Measurements from ENCODE around the gene ANKS1A. TPM values are rescaled to one million over a fixed set of nuclear protein-coding genes. Genes with fewer than 3 reads are reported as not detected.

ANKS1A gene
- total RNA-seq, 3 donors from 2014 or later: 30.0 to 62.4 (median 33.3) TPM

- no peak for TF ChIP-seq CTCF (IDR thresholded peaks at IDR 0.05)
- H3K4me1 ChIP-seq (ENCODE audit: low read depth): peaks cover 4% of the 10 kb centered on the region
- intact Hi-C loops (cut with DNase I, micrococcal nuclease): no loop called here
- no peak overlapping the region for H3K4me3 ChIP-seq
- ATAC-seq: no peak
- H3K9me3 ChIP-seq: no peaks in the 10 kb centered on the region
- no peak for DNase-seq
- H3K36me3 ChIP-seq (ENCODE audit: low read depth): no peaks in the 10 kb centered on the region
These were observed 52.4 kb downstream of the ANKS1A start for GRCh38 chr6:34941421-34941820.

- ATAC-seq (no peak), DNase-seq (no peak)
- no peaks in the 10 kb centered on the region for H3K36me3 ChIP-seq (ENCODE audit: low read depth)
- intact Hi-C loops (cut with DNase I, micrococcal nuclease): no loop called here
- no peak for TF ChIP-seq CTCF (IDR thresholded peaks at IDR 0.05)
- no peaks in the 10 kb centered on the region for H3K9me3 ChIP-seq
- H3K4me1 ChIP-seq (ENCODE audit: low read depth): no peaks in the 10 kb centered on the region
- no peak overlapping the region for H3K4me3 ChIP-seq
These were observed 56.3 kb downstream of the ANKS1A start for GRCh38 chr6:34945317-34945716.

GRCh38 chr6:34947561-34947960 is 58.5 kb downstream of the ANKS1A start:
- Histone ChIP-seq H3K4me3 (no peak overlapping the region), H3K9me3 (no peaks in the 10 kb centered on the region), H3K4me1 (ENCODE audit: low read depth) (peaks cover under 1% of the 10 kb centered on the region), H3K36me3 (ENCODE audit: low read depth) (no peaks in the 10 kb centered on the region)
- DNase-seq: no peak
- ATAC-seq: no peak
- TF ChIP-seq CTCF (IDR thresholded peaks at IDR 0.05): no peak
- intact Hi-C loops (cut with DNase I, micrococcal nuclease): no loop called here

GRCh38 chr6:34949636-34950035 is 60.6 kb downstream of the ANKS1A start:
- no peak overlapping the region for H3K4me3 ChIP-seq
- intact Hi-C loops (cut with DNase I, micrococcal nuclease): no loop called here
- ATAC-seq: no peak
- DNase-seq: no peak
- TF ChIP-seq CTCF (IDR thresholded peaks at IDR 0.05): no peak
- H3K9me3 ChIP-seq: no peaks in the 10 kb centered on the region
- no peaks in the 10 kb centered on the region for H3K36me3 ChIP-seq (ENCODE audit: low read depth)
- peaks cover 14% of the 10 kb centered on the region for H3K4me1 ChIP-seq (ENCODE audit: low read depth)

- Histone ChIP-seq H3K4me1 (ENCODE audit: low read depth) (peaks cover 14% of the 10 kb centered on the region), H3K4me3 (no peak overlapping the region), H3K9me3 (no peaks in the 10 kb centered on the region), H3K36me3 (ENCODE audit: low read depth) (no peaks in the 10 kb centered on the region)
- TF ChIP-seq CTCF (IDR thresholded peaks at IDR 0.05): no peak
- no peak for ATAC-seq
- DNase-seq: no peak
- intact Hi-C loops (cut with DNase I, micrococcal nuclease): no loop called here
These were observed 61.8 kb downstream of the ANKS1A start for GRCh38 chr6:34950849-34951248.

- H3K4me1 ChIP-seq (ENCODE audit: low read depth): peaks cover 14% of the 10 kb centered on the region
- no peak overlapping the region for H3K4me3 ChIP-seq
- DNase-seq (no peak), ATAC-seq (no peak)
- no peaks in the 10 kb centered on the region for H3K36me3 ChIP-seq (ENCODE audit: low read depth)
- TF ChIP-seq CTCF (IDR thresholded peaks at IDR 0.05): no peak
- intact Hi-C loops (cut with DNase I, micrococcal nuclease): no loop called here
- H3K9me3 ChIP-seq: no peaks in the 10 kb centered on the region
These were observed 62.7 kb downstream of the ANKS1A start for GRCh38 chr6:34951731-34952130.

Data from mucosa of descending colon (tissue), 3 donors.